Measurements from ENCODE around the gene HSD17B14.
"Not testable (repeated sequence)": the region's sequence is repeated elsewhere in the genome, so short reads cannot be mapped to it uniquely, and the experiment has no call there.

The HSD17B14 gene

GRCh38 chr19:48797103-48797502 lies 39.2 kb downstream of the HSD17B14 start:
- DNase-seq (ENCODE audit: low spot score): no peak

- DNase-seq (ENCODE audit: low spot score): no peak
Measured at GRCh38 chr19:48796298-48797083, 39.8 kb downstream of the HSD17B14 start.

- DNase-seq (ENCODE audit: low spot score): peak; percentile 36
Measured at GRCh38 chr19:48795685-48796070, 40.6 kb downstream of the HSD17B14 start.

- peak; percentile 95 for DNase-seq (ENCODE audit: low spot score)
Measured at GRCh38 chr19:48795055-48795684, 41.1 kb downstream of the HSD17B14 start.

GRCh38 chr19:48794291-48794690 lies 42.0 kb downstream of the HSD17B14 start:
- no peak for DNase-seq (ENCODE audit: low spot score)

- DNase-seq (ENCODE audit: low spot score): no peak
Measured at GRCh38 chr19:48793271-48793670, 43.0 kb downstream of the HSD17B14 start.

- DNase-seq (ENCODE audit: low spot score): not testable (repeated sequence)
Measured at GRCh38 chr19:48787331-48787730, 49.0 kb downstream of the HSD17B14 start.

- not testable (repeated sequence) for DNase-seq (ENCODE audit: low spot score)
Measured at GRCh38 chr19:48786422-48786821, 49.9 kb downstream of the HSD17B14 start.

GRCh38 chr19:48784527-48784926 lies 51.8 kb downstream of the HSD17B14 start:
- DNase-seq (ENCODE audit: low spot score): no peak

- DNase-seq (ENCODE audit: low spot score): no peak
Measured at GRCh38 chr19:48780631-48781391, 55.5 kb downstream of the HSD17B14 start.

- no peak for DNase-seq (ENCODE audit: low spot score)
Measured at GRCh38 chr19:48779636-48780035, 56.7 kb downstream of the HSD17B14 start.

- no peak for DNase-seq (ENCODE audit: low spot score)
Measured at GRCh38 chr19:48777720-48778119, 58.6 kb downstream of the HSD17B14 start.

- no peak for DNase-seq (ENCODE audit: low spot score)
Measured at GRCh38 chr19:48777139-48777538, 59.2 kb downstream of the HSD17B14 start.

- no peak for DNase-seq (ENCODE audit: low spot score)
Measured at GRCh38 chr19:48772503-48772953, 63.8 kb downstream of the HSD17B14 start.

GRCh38 chr19:48770734-48771472 lies 65.4 kb downstream of the HSD17B14 start:
- no peak for DNase-seq (ENCODE audit: low spot score)

GRCh38 chr19:48770266-48770665 lies 66.0 kb downstream of the HSD17B14 start:
- DNase-seq (ENCODE audit: low spot score): no peak

- DNase-seq (ENCODE audit: low spot score): no peak
Measured at GRCh38 chr19:48768994-48769713, 67.1 kb downstream of the HSD17B14 start.

- DNase-seq (ENCODE audit: low spot score): not testable (repeated sequence)
Measured at GRCh38 chr19:48768171-48768753, 68.0 kb downstream of the HSD17B14 start.

GRCh38 chr19:48765816-48766215 lies 70.5 kb downstream of the HSD17B14 start:
- DNase-seq (ENCODE audit: low spot score): not testable (repeated sequence)

Data from GM03348 (cell line).